NAMALWA (cell line): ENCODE data around the gene HK2.
"Not testable (repeated sequence)": the region's sequence is repeated elsewhere in the genome, so short reads cannot be mapped to it uniquely, and the experiment has no call there.

Experiments used
- DNase-seq: peaks from one replicate; pipeline ENCODE4 v3.0.0-alpha.2; 2015; ENCODE audit warnings: low spot score

Gene HK2

DNA sequence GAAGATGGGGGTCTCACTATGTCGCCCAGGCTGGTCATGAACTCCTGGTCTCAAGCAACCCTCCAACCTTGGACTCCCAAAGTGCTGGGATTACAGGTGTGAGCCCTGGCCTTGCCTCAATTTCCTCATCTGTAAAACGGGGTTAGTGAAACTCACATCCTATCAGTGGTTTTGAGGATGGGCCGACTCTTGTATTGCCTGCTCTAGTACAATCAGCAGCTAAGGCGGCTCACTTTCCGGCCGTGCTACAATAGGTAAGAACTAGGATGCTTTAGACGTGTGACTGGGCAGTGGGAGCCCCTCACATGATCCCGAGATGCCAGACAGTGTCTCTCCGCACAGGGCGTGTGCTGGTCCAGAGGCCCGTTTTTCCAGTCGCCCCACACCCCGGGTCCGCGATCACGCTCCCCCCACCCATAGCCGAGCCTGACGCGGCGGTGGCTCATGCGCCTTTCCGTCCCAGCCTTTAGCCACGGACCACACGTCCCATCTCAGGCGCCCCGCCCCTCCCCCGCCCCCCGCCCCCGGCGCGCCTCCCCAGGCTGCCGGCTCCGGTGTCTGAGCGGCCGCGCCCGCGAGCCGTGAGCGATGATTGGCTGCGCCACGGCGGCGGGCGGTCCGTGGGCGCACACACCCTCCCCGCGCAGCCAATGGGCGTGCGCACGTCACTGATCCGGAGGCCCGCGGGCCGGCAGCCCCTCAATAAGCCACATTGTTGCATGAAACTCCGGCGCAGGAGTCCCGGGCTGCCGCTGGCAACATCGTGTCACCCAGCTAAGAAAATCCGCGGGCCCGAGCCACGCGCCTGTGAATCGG, at the start of gene HK2:
Gene HK2, plus strand, starts transcription at position 710 of the 816 bp plus-strand sequence. CDS start 454 bp downstream, outside the sequence.
- peak; percentile 94 for DNase-seq

DNA sequence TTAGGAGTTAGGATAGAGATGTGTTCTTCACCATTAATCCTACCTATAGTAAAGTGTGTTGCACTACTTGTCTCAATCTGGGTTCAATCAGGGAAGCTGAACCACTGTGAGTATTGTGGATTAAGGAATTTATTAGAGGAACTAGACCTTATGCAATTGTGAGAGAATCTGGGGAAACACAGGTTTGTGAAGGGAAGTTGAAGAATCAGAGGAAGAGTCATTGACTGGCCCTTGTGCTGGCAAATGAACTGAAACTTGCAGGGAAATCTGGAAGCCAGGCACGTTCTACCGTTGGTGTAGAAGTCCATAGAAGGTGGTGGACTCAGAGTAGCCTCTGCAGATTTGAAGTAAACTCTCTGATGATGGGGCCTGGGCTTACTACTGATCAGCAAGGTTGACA, 44.7 kb upstream of the HK2 start:
- DNase-seq, result no peak

DNA sequence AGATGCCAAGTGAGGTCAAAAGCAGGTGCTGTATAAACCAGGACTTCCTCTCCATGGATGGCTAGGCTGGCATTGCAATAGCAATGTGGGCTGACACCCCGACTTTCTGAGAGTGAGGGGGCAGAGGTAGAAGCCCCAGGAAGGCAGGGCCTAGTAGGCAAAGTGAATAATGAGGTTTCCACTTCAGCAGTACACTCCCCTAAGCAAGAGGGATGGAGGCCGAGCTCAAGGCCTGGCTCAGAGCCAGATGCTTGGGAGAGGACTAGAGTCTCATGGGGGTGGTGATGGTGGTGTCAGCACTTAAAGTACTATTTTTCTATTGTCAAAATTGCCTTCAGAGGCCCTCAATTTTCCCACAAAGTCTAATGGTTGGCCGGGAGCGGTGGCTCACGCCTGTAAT, 41.6 kb upstream of the HK2 start:
- no peak for DNase-seq

DNA sequence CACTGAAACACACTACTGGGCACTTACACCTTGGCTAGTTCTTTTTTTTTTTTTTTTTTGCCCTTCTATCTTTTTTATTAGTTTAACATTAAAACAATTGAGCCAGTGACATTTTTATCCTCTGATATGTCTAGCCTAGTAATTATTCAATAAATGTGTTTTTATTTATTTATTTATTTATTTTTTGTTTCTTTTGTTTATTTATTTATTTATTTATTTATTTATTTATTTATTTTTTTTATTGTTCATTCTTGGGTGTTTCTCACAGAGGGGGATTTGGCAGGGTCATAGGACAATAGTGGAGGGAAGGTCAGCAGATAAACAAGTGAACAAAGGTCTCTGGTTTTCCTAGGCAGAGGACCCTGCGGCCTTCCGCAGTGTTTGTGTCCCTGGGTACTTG, 39.0 kb upstream of the HK2 start:
- not testable (repeated sequence) for DNase-seq

DNA sequence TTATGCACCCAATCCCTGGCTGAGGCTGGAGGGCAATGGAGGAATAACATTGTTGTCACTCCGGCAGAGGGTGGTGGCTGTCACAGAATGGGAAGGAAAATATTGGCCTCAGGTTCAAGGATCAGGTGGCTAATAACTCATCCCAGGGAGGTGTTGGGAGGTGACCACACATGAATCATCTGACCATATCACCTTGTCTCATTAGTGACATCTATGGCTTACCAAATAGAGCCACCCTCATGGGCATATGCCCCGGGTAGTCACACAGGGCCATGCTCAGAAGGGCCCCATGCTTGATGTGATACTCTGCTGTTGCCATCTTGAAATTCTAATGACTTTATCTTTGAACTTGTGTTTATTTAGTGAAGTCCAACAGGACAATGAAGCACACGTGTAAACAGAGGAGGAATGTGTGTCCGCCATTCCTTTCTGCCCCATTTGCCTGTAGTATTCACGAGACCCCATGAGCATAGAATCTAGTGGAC, 27.5 kb upstream of the HK2 start:
- DNase-seq, result no peak

DNA sequence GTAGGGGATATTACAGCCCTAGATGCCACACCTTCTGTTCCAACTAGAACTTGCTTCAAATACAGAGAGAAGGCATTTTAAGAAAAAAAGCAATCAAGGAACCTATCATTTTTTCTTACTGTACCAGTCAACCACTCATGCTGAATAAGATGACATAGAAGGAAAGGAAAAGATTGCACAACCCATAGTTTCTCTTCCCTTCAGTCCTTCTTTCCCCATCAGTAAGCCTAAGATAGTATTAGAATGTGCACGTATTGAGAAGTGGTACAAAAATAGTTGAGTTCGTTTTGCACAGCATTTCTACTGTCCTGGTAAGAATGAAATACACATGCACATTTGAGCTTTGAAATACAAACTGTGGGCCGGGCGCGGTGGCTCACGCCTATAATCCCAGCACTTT, 27.0 kb upstream of the HK2 start:
- no peak for DNase-seq

DNA sequence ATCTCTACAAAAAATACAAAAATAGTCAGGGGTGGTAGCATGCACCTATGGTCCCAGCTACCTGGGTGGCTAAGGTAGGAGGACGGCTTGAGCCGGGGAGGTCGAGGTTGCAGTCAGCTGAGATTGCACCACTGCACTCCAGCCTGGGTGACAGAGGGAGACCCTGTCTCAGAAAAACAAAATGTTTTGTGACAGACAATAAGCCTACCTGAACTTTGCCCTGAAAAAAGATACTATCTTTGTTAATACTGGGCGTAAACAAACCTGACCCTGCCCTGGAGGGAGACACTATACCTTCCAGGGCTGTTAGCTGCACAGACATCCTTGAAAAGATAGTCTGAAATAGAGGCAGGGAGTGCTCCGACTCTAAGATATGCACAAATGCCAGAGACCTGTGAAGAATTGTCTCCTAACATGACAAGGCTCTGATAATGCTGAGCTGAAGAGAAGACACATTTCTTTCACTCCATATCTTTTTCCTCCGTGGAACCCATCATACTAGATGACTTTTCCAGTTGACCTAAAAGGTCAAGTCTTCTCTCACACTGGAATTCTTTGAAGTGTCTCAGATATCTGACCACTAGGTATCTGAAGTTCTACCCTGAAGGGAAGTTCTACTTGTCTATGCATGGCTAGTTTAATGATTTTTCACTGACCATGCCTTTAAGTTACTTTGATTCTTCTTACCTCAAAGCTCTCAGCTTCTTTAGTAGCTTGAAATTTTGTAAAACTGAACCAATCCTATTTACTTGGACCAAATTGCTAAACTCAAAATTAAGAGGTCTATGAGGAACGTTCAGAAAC, 20.9 kb upstream of the HK2 start:
- no peak for DNase-seq

DNA sequence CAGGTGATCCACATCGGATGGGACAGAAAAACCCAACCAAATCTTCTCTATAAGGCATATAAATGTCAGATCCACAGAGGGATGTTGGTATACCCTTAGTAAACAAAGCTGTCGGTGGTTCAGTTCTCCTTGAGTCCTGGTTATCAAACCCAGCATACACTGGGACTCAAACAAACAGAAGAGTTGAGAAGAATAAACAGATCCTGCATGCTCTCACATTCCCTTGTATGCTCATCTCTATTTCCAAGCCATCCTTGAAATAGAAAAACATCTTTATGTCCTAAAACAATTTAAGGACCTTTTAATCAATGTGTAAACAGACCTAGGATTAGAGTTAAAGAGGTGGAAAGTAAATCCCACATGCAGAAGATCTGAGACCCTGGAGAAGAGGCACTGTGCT, 19.8 kb upstream of the HK2 start:
- DNase-seq, result no peak

DNA sequence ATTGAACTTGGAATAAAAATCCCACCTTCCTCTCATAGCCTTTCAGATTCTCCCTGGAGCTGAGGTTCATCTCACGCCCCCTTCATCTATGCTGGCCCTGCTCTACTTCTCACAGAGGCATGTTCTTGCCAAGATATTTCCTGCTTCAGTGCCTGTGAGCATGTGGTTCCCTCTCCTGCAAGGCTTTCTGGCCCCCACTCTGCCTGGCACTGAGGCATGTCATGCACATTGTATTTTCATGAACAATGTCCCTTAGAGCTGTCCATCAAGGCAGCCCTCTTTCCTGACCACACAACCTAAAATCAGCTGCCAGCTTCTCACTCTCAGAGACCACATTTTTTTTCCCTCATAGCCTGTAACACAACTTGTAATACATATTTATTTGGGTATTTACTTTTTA, 18.0 kb upstream of the HK2 start:
- no peak for DNase-seq

DNA sequence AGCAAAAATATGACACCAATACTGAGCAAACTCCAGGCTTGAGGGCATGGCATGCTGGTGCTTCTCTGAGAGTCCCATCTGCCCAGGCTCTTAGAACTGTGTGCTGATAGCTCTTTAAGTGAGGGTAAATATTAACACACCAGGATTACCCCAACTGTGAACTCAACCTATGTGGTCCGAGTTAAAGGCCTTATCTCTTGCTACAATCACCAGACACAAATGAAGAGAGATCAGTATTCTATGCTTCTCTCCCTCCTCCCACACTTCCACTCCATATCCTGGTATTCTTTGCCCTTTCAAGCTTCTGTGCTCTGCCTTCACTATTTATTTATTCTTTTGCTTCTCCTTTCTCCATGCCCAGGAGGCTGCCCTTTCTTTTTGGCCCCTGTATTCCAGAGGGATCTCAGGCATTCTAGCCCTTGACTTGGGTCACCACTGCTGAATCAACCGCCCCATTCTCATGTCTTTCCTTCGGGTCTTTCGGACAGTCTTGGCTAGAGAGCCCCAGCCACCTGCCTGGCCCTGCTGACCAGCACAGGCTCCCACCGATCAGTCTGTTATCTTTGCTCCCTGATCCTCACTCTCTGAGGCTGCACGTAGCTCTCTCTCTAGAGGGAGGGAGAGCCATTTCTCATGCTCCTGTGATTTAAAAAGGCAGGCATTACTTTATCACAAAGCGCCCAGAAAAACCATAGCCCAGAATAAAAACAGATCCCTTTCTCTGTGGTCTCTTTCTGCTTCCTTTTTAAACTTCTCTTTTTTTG, 17.2 kb upstream of the HK2 start:
- DNase-seq, result no peak

DNA sequence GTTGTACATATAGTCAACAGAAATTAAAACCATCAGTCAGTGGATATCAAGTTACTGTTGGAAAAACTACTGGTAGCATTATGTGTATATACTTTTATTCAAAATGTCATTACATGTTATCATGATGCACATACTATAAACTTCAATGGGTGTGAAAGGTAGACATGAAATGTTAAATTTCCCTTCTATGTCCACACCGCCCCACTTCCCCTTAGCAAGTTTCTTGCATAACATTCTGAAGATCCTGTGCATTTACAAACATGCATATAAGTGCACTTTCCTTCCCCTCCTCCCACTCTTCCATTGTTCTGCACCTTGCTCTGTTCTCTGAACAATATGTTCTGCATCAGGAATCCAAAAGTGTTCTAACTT, 16.6 kb upstream of the HK2 start:
- no peak for DNase-seq

DNA sequence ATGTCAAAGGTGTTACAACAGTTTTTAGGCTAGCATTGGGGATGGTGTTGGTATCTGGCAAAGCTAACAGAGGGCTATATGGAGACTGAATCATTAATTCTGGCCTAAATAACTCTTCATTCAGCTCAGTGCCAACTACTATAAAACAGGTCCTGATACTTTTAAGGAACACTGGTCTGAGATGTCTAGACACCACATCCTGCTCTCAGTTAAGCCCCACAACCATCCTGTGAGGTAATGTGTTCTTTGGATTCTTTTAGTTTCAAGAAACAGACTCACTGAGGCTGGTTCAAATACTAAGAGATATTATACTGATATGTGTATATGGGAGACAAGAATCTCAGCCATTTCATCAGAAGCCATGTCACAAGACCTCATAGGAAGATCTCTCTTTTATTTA, 14.2 kb upstream of the HK2 start:
- DNase-seq, result no peak

DNA sequence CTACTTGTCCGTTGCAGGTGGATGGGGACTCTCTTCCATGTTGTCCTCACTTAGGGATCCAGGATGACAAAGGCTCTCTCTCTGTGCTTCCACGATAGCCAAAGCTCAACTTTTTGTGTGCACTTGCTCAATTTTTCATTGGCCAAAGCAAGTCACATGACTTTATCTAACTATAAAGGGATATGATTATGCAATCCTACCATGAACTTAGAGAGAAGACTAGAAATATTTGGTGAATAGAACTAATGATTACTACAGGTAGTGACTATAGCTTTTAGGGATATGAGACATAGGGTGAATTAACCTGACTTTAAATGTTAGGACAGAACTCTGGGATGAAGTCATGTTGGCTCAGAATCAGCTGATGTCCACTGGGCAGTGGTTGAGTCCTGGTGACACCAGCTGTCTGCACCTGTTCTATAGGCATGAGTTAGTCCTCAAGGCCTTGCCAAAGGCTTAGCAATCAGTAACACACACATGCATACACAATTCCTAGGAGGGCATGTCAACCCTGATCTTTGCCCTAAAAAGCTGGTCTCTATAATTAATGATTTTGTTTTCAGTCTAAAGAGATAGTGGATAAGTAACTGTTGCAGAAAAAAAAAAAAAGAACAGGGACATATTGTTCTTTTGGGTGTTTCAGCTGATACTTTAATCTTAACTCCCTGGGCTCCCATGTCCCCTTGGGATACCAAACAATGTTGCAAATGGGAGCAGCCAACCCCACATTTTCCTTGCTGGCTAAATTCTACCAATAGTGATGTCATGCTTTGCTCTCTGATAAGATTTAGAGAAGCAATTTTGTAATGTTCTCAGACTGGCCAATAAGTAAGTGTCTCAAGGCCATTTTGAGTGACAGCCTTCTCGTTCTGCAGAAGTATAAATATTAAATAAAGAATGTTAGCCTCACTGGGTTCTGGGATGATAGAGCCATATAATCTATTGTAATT, 12.5 kb upstream of the HK2 start:
- no peak for DNase-seq

DNA sequence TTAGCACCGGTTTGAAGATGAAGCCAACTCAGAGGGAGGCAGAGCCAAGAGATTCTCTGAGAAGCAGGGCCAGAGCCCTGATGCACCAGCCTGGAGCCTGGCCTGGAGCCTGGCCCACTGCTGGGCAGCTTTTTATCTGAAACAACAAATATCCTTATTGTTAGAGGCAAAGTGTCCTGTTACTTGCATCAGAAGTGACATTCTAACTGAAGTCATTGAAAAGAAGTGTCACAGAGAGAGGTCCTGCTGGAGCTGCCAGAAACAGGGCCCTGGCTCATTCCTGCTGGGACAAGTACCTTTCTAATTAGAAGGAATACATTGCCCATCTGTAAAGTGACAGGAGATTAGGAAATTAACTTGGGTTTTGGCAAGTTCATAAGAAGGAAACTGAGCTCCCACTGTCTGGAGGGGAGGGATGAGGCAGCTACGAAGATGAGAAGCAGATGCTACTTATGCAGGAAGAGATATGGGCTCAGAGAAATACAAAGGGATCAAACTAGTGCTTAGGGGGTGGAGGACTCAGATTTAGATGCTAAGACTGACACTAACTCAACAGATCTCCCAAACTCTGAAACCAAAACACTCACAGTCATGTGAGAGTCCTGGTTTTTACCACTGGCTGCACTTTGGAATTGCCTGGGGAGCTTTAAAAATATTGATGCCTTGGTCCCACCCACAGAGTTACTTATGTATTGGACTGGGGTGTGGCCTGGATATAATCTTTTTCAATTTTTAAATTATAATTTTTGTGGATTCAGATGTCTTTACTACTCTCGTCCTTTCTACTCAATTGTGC, 11.0 kb upstream of the HK2 start:
- no peak for DNase-seq

DNA sequence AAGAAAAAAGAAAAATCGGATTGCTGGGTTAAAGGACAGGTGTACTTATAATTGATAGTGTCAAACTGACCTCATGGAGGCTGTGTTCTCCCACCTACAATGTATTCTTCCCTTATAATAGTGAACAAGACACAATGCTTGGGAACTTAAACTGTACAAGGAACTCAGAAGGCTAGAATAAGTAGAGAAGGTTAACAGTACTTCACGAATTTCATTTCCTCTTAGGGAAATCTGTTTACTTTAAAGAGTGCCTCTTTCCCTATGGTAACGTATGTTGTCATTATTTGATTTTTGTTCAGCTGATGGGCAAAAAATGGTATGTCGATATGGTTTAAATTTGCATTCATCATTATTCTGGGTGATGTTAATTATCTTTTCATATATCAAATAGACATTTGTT, 9.2 kb upstream of the HK2 start:
- no peak for DNase-seq

DNA sequence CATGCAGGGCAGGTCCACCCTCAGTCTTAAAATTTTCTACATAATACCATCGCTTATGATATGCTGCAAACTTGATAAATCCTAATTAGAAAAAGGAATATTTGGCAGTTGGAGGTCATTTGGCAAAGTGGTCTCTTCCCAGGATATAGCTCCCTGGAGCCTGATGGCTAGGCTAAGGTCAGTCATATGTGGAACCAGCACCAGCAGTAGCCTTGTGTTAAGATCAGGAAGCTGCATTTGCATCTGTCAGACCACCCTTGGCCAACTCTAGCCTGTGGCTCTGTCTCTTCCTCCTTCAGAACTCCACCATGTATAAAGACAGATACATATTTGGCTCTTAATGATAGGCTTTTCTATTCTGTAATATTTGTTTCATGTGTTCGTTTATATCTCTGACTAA, 5.4 kb upstream of the HK2 start:
- DNase-seq, result no peak

DNA sequence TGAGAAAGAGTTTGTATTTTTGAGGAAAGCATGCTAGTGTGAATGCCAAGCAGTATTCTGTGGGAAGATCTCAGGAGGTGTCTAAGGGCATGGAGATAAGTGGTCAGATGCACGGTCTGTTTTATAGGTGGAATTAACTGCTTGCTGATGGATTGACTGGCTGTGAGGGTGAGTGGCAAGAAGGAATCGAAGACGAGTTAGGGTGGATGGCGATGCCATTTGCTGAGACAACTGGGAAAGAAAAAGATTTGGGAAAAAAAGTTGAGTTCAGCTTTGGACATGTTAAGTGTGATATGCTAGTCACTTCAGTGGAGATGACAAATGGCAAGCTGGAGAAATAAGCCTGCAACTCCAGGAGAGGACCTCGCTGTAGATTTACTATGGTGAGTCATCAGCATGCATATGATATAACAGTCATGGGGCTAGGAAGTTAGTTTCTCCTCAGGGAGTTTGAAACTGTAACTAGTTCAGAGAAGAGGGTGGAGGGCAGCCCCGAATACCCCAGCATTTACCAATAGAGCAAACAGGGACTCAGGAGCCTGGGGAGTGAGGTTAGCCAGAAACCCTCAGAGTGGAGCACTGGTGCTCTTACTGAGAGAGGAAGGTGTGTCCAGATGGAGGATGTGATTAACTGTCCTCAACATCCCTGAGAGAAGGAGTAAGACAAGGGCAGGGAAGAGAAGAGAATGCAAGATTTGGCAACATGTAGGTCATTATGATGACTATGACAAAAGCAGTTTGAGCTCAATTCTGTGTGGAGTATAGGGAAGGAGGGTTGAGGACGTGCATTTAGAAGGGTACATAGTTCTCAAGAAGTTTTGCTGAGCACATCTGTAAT, 2.0 kb upstream of the HK2 start:
- DNase-seq, result no peak

DNA sequence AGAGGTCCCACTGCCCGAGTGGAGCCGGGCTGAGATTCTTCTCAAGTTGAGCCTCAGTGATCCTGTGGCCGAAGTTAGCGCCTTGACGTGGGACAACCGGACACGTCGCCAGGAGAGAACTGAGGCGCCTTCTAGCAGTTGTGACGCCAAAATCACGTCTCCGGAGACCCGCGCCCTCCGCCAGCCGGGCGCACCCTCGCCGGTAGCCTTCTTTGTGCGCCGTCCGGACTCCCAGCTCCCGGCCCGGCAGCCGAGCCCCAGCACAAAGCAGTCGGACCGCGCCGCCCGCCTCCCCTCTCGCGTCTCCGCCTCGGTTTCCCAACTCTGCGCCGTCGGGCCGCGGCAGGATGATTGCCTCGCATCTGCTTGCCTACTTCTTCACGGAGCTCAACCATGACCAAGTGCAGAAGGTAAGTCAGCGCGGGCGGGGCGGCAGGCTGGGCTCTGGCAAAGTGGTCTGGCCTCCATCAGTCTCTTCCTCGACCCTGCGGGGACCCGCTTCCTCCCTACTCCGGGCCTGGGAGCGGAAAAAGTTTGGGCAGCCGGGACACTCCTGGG, 386 bp downstream of the HK2 start:
- peak; percentile 67 for DNase-seq
